K562 (cell line): ENCODE data around the gene CCR2.

ENCODE experiments used
- BCL6 ChIP-seq: fragments of 250-450 bp; sonication (Bioruptor Pico); IDR thresholded peaks from 2 replicates; pipeline ENCODE4 v1.4.0; 2020
- POLR3G ChIP-seq: IDR thresholded peaks from 2 replicates; pipeline ENCODE4 v1.6.1; 2011; ENCODE audit not compliant: insufficient read length, insufficient replicate concordance; ENCODE audit errors: extremely low read depth
- TAF9B ChIP-seq: fragments of 450-650 bp; IDR thresholded peaks from 2 replicates; pipeline ENCODE4 v1.6.1; 2018; ENCODE audit warnings: mild to moderate bottlenecking; ENCODE audit not compliant: partially characterized antibody
- ZHX1 ChIP-seq: fragments of 150-350 bp; conservative IDR thresholded peaks from 2 replicates; pipeline ENCODE4 v1.6.1; 2014; ENCODE audit warnings: low read length

GRCh38 chr3:46351646-46352045 is 2.3 kb upstream of the CCR2 start:
- TF ChIP-seq ZHX1 (no peak), BCL6 (CRISPR knock-in tag) (no peak), POLR3G (no peak), TAF9B (no peak)
